ENCODE measurements around the gene NRIP3.
A peak's percentile ranks its signal among the peaks of the same experiment; 100 is the strongest.

NRIP3 gene

DNA sequence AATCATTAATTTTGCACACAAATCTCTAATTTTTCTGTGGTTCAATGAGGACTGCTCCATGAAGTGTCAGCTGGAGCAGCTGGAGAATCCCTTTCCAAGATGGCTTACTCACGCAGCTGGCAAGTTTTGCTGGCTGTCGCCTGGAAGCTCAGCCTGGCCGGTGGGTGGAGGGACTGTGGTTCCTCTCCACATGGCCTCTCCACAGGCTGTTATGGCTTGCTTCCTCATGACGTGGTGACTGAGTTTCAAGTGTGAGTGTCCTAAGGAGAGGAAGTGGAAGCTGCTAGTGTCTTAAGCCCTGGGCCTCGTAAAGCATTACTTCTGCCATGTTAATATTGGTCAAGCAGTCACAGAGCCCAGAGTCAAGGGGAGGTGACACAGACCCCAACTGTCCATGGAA is 14.0 kb upstream of the NRIP3 start:
- Histone ChIP-seq H3K79me1 (ENCODE audit: low read length) (no peaks in the 10 kb centered on the region), H2BK120ac (ENCODE audit: insufficient read depth, low read length, poor library complexity) (no peak overlapping the region), H3K4me3 (ENCODE audit: low read depth, low read length) (no peak overlapping the region), H4K91ac (ENCODE audit: low read depth, low read length) (no peak overlapping the region), H2BK5ac (ENCODE audit: low read depth, low read length, poor library complexity) (no peak overlapping the region), H4K8ac (ENCODE audit: low read depth, low read length) (no peak overlapping the region), H4K12ac (ENCODE audit: low read depth, low read length) (no peak overlapping the region), H3K14ac (ENCODE audit: low read length) (no peak overlapping the region), H3K9ac (ENCODE audit: low read length) (no peak overlapping the region), H3K4me2 (ENCODE audit: low read length) (no peak overlapping the region), H3K4me1 (ENCODE audit: control insufficient read depth in 1 of 2, insufficient read depth in 2 of 2, low read length in 2 of 2) (no peaks in the 10 kb centered on the region), H3K36me3 (ENCODE audit: control insufficient read depth in 1 of 2, insufficient read depth in 2 of 2, low read length in 2 of 2) (no peaks in the 10 kb centered on the region), H2BK12ac (ENCODE audit: low read length) (no peak overlapping the region), H2AK5ac (ENCODE audit: low read length) (no peak overlapping the region), H3K79me2 (ENCODE audit: control insufficient read depth, insufficient read depth, low read length, poor library complexity) (no peaks in the 10 kb centered on the region), H3K27me3 (ENCODE audit: insufficient read depth, low read length) (no peaks in the 10 kb centered on the region), H3K23ac (ENCODE audit: low read length) (no peak overlapping the region), H2AFZ (ENCODE audit: insufficient read depth, low read length, poor library complexity) (no peak overlapping the region), H3K27ac (ENCODE audit: low read depth, low read length) (no peak overlapping the region), H3K4ac (ENCODE audit: low read depth, low read length) (no peak overlapping the region), H3K9me3 (ENCODE audit: insufficient read depth, low read depth, low read length) (no peaks in the 10 kb centered on the region), H3K18ac (ENCODE audit: low read length) (no peak overlapping the region)
- no CpG with 5 or more reads among the region's 5 CpGs for WGBS (ENCODE audit: extremely low coverage, insufficient coverage, insufficient read length)
- DNase-seq: peak; percentile 27 to 29

DNA sequence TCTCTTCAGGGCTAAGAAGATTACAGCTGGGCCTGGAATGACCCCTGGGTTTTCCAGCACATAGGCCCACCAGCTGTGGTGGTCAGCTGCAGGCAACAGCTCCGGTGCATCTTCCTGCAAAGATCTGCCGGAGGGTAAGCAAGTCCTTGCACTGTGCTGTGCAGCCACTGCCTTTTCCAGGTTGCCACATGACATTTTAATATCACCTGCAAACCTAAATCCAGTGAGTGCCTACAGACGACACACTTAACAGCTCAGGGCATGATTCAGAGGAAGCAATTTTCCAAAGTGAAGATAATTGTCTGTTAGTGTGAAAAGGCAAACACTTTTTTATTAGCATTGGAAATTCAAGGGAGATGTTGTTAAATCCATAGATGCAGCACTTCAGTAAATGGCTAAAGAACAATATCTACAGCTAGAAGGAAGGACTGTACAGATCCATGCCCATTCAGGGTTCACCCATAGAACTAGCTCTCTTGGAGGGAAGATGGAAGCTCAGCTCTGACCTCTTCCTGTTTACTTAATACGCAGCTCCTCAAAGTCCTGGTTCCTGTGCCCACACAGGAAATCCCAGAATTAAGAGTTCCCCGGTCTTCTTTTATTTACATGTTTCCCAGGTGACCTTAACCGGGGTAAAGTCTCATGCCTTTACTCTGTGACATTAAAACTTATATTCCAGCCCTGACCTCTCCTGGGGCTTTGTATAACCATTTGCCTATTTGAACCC is 13.3 kb upstream of the NRIP3 start:
- H3K4me2 ChIP-seq (ENCODE audit: low read length): no peak overlapping the region
- no peaks in the 10 kb centered on the region for H3K27me3 ChIP-seq (ENCODE audit: insufficient read depth, low read length)
- H3K4me3 ChIP-seq (ENCODE audit: low read depth, low read length): no peak overlapping the region
- no peak overlapping the region for H2BK5ac ChIP-seq (ENCODE audit: low read depth, low read length, poor library complexity)
- no peak overlapping the region for H4K12ac ChIP-seq (ENCODE audit: low read depth, low read length)
- H3K23ac ChIP-seq (ENCODE audit: low read length): no peak overlapping the region
- no peak overlapping the region for H3K4ac ChIP-seq (ENCODE audit: low read depth, low read length)
- H3K14ac ChIP-seq (ENCODE audit: low read length): no peak overlapping the region
- no peak overlapping the region for H4K91ac ChIP-seq (ENCODE audit: low read depth, low read length)
- no CpG with 5 or more reads among the region's 6 CpGs for WGBS (ENCODE audit: extremely low coverage, insufficient coverage, insufficient read length)
- no peaks in the 10 kb centered on the region for H3K4me1 ChIP-seq (ENCODE audit: control insufficient read depth in 1 of 2, insufficient read depth in 2 of 2, low read length in 2 of 2)
- H3K36me3 ChIP-seq (ENCODE audit: control insufficient read depth in 1 of 2, insufficient read depth in 2 of 2, low read length in 2 of 2): no peaks in the 10 kb centered on the region
- DNase-seq: no peak
- H4K8ac ChIP-seq (ENCODE audit: low read depth, low read length): no peak overlapping the region
- H2BK12ac ChIP-seq (ENCODE audit: low read length): no peak overlapping the region
- H2AFZ ChIP-seq (ENCODE audit: insufficient read depth, low read length, poor library complexity): no peak overlapping the region
- no peak overlapping the region for H3K18ac ChIP-seq (ENCODE audit: low read length)
- no peaks in the 10 kb centered on the region for H3K9me3 ChIP-seq (ENCODE audit: insufficient read depth, low read depth, low read length)
- no peak overlapping the region for H3K27ac ChIP-seq (ENCODE audit: low read depth, low read length)
- no peak overlapping the region for H3K9ac ChIP-seq (ENCODE audit: low read length)
- no peak overlapping the region for H2AK5ac ChIP-seq (ENCODE audit: low read length)
- no peaks in the 10 kb centered on the region for H3K79me2 ChIP-seq (ENCODE audit: control insufficient read depth, insufficient read depth, low read length, poor library complexity)
- H2BK120ac ChIP-seq (ENCODE audit: insufficient read depth, low read length, poor library complexity): no peak overlapping the region
- H3K79me1 ChIP-seq (ENCODE audit: low read length): no peaks in the 10 kb centered on the region

DNA sequence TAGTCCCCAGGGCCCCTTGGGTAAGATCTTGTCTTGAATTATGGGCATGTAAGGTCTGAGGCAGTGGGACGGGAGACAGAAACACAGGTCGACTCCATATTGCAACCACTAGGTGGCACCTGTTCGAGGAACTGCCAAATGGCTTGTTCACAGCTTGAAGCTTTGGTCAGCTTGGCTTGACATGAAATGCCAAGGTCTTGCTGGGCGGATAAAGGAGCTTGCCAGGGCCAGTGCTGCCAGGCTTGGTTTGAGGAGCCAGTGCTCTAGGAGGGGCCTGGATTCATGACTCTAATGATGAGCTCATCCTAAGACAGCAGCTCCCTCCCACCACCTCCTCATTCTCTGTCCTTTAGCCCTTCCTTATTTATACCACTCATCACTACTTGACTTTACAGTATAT is 11.9 kb upstream of the NRIP3 start:
- DNase-seq: peak; percentile 65 to 89
- H3K4me3 ChIP-seq (ENCODE audit: low read depth, low read length): no peak overlapping the region
- H3K27ac ChIP-seq (ENCODE audit: low read depth, low read length): no peak overlapping the region
- no peak overlapping the region for H2BK12ac ChIP-seq (ENCODE audit: low read length)
- H2AFZ ChIP-seq (ENCODE audit: insufficient read depth, low read length, poor library complexity): no peak overlapping the region
- H2BK5ac ChIP-seq (ENCODE audit: low read depth, low read length, poor library complexity): no peak overlapping the region
- H4K12ac ChIP-seq (ENCODE audit: low read depth, low read length): no peak overlapping the region
- no peak overlapping the region for H4K91ac ChIP-seq (ENCODE audit: low read depth, low read length)
- no CpG with 5 or more reads among the region's 4 CpGs for WGBS (ENCODE audit: extremely low coverage, insufficient coverage, insufficient read length)
- no peak overlapping the region for H2AK5ac ChIP-seq (ENCODE audit: low read length)
- no peaks in the 10 kb centered on the region for H3K36me3 ChIP-seq (ENCODE audit: control insufficient read depth in 1 of 2, insufficient read depth in 2 of 2, low read length in 2 of 2)
- no peaks in the 10 kb centered on the region for H3K4me1 ChIP-seq (ENCODE audit: control insufficient read depth in 1 of 2, insufficient read depth in 2 of 2, low read length in 2 of 2)
- no peak overlapping the region for H3K18ac ChIP-seq (ENCODE audit: low read length)
- H3K14ac ChIP-seq (ENCODE audit: low read length): no peak overlapping the region
- no peak overlapping the region for H3K23ac ChIP-seq (ENCODE audit: low read length)
- no peak overlapping the region for H3K9ac ChIP-seq (ENCODE audit: low read length)
- H3K9me3 ChIP-seq (ENCODE audit: insufficient read depth, low read depth, low read length): no peaks in the 10 kb centered on the region
- no peak overlapping the region for H4K8ac ChIP-seq (ENCODE audit: low read depth, low read length)
- H3K4ac ChIP-seq (ENCODE audit: low read depth, low read length): no peak overlapping the region
- H2BK120ac ChIP-seq (ENCODE audit: insufficient read depth, low read length, poor library complexity): no peak overlapping the region
- H3K27me3 ChIP-seq (ENCODE audit: insufficient read depth, low read length): no peaks in the 10 kb centered on the region
- no peaks in the 10 kb centered on the region for H3K79me2 ChIP-seq (ENCODE audit: control insufficient read depth, insufficient read depth, low read length, poor library complexity)
- no peaks in the 10 kb centered on the region for H3K79me1 ChIP-seq (ENCODE audit: low read length)
- H3K4me2 ChIP-seq (ENCODE audit: low read length): no peak overlapping the region

- Histone ChIP-seq H3K23ac (ENCODE audit: low read length) (no peak overlapping the region), H3K4ac (ENCODE audit: low read depth, low read length) (no peak overlapping the region), H3K14ac (ENCODE audit: low read length) (no peak overlapping the region), H3K9ac (ENCODE audit: low read length) (no peak overlapping the region), H3K4me1 (ENCODE audit: control insufficient read depth in 1 of 2, insufficient read depth in 2 of 2, low read length in 2 of 2) (no peaks in the 10 kb centered on the region), H2BK5ac (ENCODE audit: low read depth, low read length, poor library complexity) (no peak overlapping the region), H3K9me3 (ENCODE audit: insufficient read depth, low read depth, low read length) (no peaks in the 10 kb centered on the region), H3K36me3 (ENCODE audit: control insufficient read depth in 1 of 2, insufficient read depth in 2 of 2, low read length in 2 of 2) (no peaks in the 10 kb centered on the region), H3K4me3 (ENCODE audit: low read depth, low read length) (no peak overlapping the region), H3K4me2 (ENCODE audit: low read length) (no peak overlapping the region), H2BK12ac (ENCODE audit: low read length) (no peak overlapping the region), H2BK120ac (ENCODE audit: insufficient read depth, low read length, poor library complexity) (no peak overlapping the region), H4K12ac (ENCODE audit: low read depth, low read length) (no peak overlapping the region), H4K91ac (ENCODE audit: low read depth, low read length) (no peak overlapping the region), H2AFZ (ENCODE audit: insufficient read depth, low read length, poor library complexity) (no peak overlapping the region), H3K79me2 (ENCODE audit: control insufficient read depth, insufficient read depth, low read length, poor library complexity) (no peaks in the 10 kb centered on the region), H3K27ac (ENCODE audit: low read depth, low read length) (no peak overlapping the region), H2AK5ac (ENCODE audit: low read length) (no peak overlapping the region), H3K27me3 (ENCODE audit: insufficient read depth, low read length) (no peaks in the 10 kb centered on the region), H3K79me1 (ENCODE audit: low read length) (no peaks in the 10 kb centered on the region), H4K8ac (ENCODE audit: low read depth, low read length) (no peak overlapping the region), H3K18ac (ENCODE audit: low read length) (no peak overlapping the region)
- no CpG with 5 or more reads among the region's 3 CpGs for WGBS (ENCODE audit: extremely low coverage, insufficient coverage, insufficient read length)
- no peak for DNase-seq
Observed at GRCh38 chr11:9014826-9015225, 11.0 kb upstream of the NRIP3 start.
